ENCODE results near the gene NADK.

The NADK gene

GRCh38 chr1:1777950-1778662, at the start of gene NADK:
NADK (minus strand) TSS chr1:1778470; CDS start chr1:1765406, 13,064 bp downstream.
- ATAC-seq = peak; percentile 60
- Mint-ChIP-seq H3K4me3 (peak within 1 kb of the TSS; percentile 81), H3K27ac (peak within 1 kb of the TSS; percentile 95), H3K27me3 (no peaks in the 10 kb centered on the region), H3K9me3 (no peaks in the 10 kb centered on the region), H3K36me3 (no peaks in the 10 kb centered on the region), H3K4me1 (peaks cover 69% of the 10 kb centered on the region)

- Mint-ChIP-seq H3K4me1 (peaks cover 49% of the 10 kb centered on the region), H3K27me3 (no peaks in the 10 kb centered on the region), H3K4me3 (no peak overlapping the region), H3K9me3 (no peaks in the 10 kb centered on the region), H3K36me3 (peaks cover 22% of the 10 kb centered on the region), H3K27ac (peak overlapping the region; percentile 72)
- ATAC-seq = no peak
Measured at GRCh38 chr1:1827089-1827848, 49.0 kb upstream of the NADK start.

GRCh38 chr1:1826356-1827088, 48.3 kb upstream of the NADK start:
- H3K4me3 Mint-ChIP-seq = no peak overlapping the region
- ATAC-seq = no peak
- H3K4me1 Mint-ChIP-seq = peaks cover 45% of the 10 kb centered on the region
- H3K36me3 Mint-ChIP-seq = peaks cover 18% of the 10 kb centered on the region
- H3K27ac Mint-ChIP-seq = peak overlapping the region; percentile 46
- H3K9me3 Mint-ChIP-seq = no peaks in the 10 kb centered on the region
- no peaks in the 10 kb centered on the region for H3K27me3 Mint-ChIP-seq

- Mint-ChIP-seq H3K4me3 (no peak overlapping the region), H3K4me1 (peaks cover 43% of the 10 kb centered on the region), H3K27me3 (no peaks in the 10 kb centered on the region), H3K36me3 (peaks cover 24% of the 10 kb centered on the region), H3K27ac (peak overlapping the region; percentile 40), H3K9me3 (no peaks in the 10 kb centered on the region)
- no peak for ATAC-seq
Measured at GRCh38 chr1:1825217-1825616, 46.9 kb upstream of the NADK start.

GRCh38 chr1:1819762-1820161, 41.5 kb upstream of the NADK start:
- ATAC-seq = no peak

GRCh38 chr1:1817221-1817620, 39.0 kb upstream of the NADK start:
- Mint-ChIP-seq H3K36me3 (peaks cover 44% of the 10 kb centered on the region), H3K27ac (no peak overlapping the region), H3K9me3 (no peaks in the 10 kb centered on the region), H3K4me3 (no peak overlapping the region), H3K4me1 (peaks cover 5% of the 10 kb centered on the region), H3K27me3 (no peaks in the 10 kb centered on the region)
- ATAC-seq = no peak

More at GRCh38 chr1:1819762-1820161, 41.5 kb upstream of the NADK start:
- H3K36me3 Mint-ChIP-seq = peaks cover 30% of the 10 kb centered on the region
- H3K27ac Mint-ChIP-seq = no peak overlapping the region
- H3K27me3 Mint-ChIP-seq = no peaks in the 10 kb centered on the region
- H3K4me1 Mint-ChIP-seq = peaks cover 7% of the 10 kb centered on the region
- no peaks in the 10 kb centered on the region for H3K9me3 Mint-ChIP-seq
- no peak overlapping the region for H3K4me3 Mint-ChIP-seq

- Mint-ChIP-seq H3K4me3 (no peak overlapping the region), H3K4me1 (peaks cover under 1% of the 10 kb centered on the region), H3K27me3 (no peaks in the 10 kb centered on the region), H3K27ac (no peak overlapping the region), H3K9me3 (no peaks in the 10 kb centered on the region), H3K36me3 (peaks cover 42% of the 10 kb centered on the region)
- ATAC-seq = no peak
Measured at GRCh38 chr1:1815606-1816281, 37.5 kb upstream of the NADK start.

- Mint-ChIP-seq H3K4me3 (no peak overlapping the region), H3K36me3 (peaks cover 29% of the 10 kb centered on the region), H3K9me3 (no peaks in the 10 kb centered on the region), H3K27ac (no peak overlapping the region), H3K27me3 (no peaks in the 10 kb centered on the region), H3K4me1 (no peaks in the 10 kb centered on the region)
- ATAC-seq = no peak
Measured at GRCh38 chr1:1809489-1809888, 31.2 kb upstream of the NADK start.

GRCh38 chr1:1808206-1808605, 29.9 kb upstream of the NADK start:
- Mint-ChIP-seq H3K36me3 (peaks cover 31% of the 10 kb centered on the region), H3K27ac (no peak overlapping the region), H3K4me3 (no peak overlapping the region), H3K4me1 (no peaks in the 10 kb centered on the region), H3K27me3 (no peaks in the 10 kb centered on the region), H3K9me3 (no peaks in the 10 kb centered on the region)
- ATAC-seq = no peak

GRCh38 chr1:1806890-1807289, 28.6 kb upstream of the NADK start:
- Mint-ChIP-seq H3K4me1 (no peaks in the 10 kb centered on the region), H3K4me3 (no peak overlapping the region), H3K36me3 (peaks cover 27% of the 10 kb centered on the region), H3K27ac (peak overlapping the region; percentile 30), H3K27me3 (no peaks in the 10 kb centered on the region), H3K9me3 (no peaks in the 10 kb centered on the region)
- ATAC-seq = no peak

- no peaks in the 10 kb centered on the region for H3K27me3 Mint-ChIP-seq
- H3K4me3 Mint-ChIP-seq = no peak overlapping the region
- H3K4me1 Mint-ChIP-seq = peaks cover 26% of the 10 kb centered on the region
- H3K36me3 Mint-ChIP-seq = peaks cover 38% of the 10 kb centered on the region
- H3K27ac Mint-ChIP-seq = no peak overlapping the region
- no peak for ATAC-seq
- no peaks in the 10 kb centered on the region for H3K9me3 Mint-ChIP-seq
Measured at GRCh38 chr1:1804301-1804700, 26.0 kb upstream of the NADK start.

- Mint-ChIP-seq H3K4me1 (peaks cover 34% of the 10 kb centered on the region), H3K27ac (peak overlapping the region; percentile 37), H3K4me3 (no peak overlapping the region), H3K27me3 (no peaks in the 10 kb centered on the region), H3K9me3 (no peaks in the 10 kb centered on the region), H3K36me3 (peaks cover 44% of the 10 kb centered on the region)
- ATAC-seq = no peak
Measured at GRCh38 chr1:1802871-1803270, 24.6 kb upstream of the NADK start.

GRCh38 chr1:1799716-1800115, 21.4 kb upstream of the NADK start:
- Mint-ChIP-seq H3K27me3 (no peaks in the 10 kb centered on the region), H3K36me3 (peaks cover 57% of the 10 kb centered on the region), H3K4me3 (no peak overlapping the region), H3K9me3 (no peaks in the 10 kb centered on the region), H3K4me1 (peaks cover 49% of the 10 kb centered on the region), H3K27ac (peak overlapping the region; percentile 69)
- ATAC-seq = peak; percentile 82

GRCh38 chr1:1797731-1798341, 19.6 kb upstream of the NADK start:
- Mint-ChIP-seq H3K36me3 (peaks cover 57% of the 10 kb centered on the region), H3K27me3 (no peaks in the 10 kb centered on the region), H3K4me1 (peaks cover 58% of the 10 kb centered on the region), H3K9me3 (no peaks in the 10 kb centered on the region), H3K4me3 (no peak overlapping the region), H3K27ac (peak overlapping the region; percentile 76)
- peak; percentile 87 for ATAC-seq

Data from stimulated activated memory B cell treated with anti-CD40 and anti-IgM and Interleukin-4, amounts not matched to agents 10 μg/mL and 1 μg/mL and 100 μg/mL, for 72 hours (primary cell).